ENCODE results near the gene DLG2.
"Not testable (repeated sequence)": the region's sequence is repeated elsewhere in the genome, so short reads cannot be mapped to it uniquely, and the experiment has no call there.

Gene DLG2

GRCh38 chr11:85114786-85115185 is 512.4 kb downstream of the DLG2 start:
- no peak for DNase-seq (ENCODE audit: low read depth)

- DNase-seq (ENCODE audit: low read depth), result not testable (repeated sequence)
These were observed 516.9 kb downstream of the DLG2 start for GRCh38 chr11:85110246-85110645.

- DNase-seq (ENCODE audit: low read depth), result no peak
These were observed 518.0 kb downstream of the DLG2 start for GRCh38 chr11:85109141-85109540.

- no peak for DNase-seq (ENCODE audit: low read depth)
These were observed 521.3 kb downstream of the DLG2 start for GRCh38 chr11:85105868-85106267.

- no peak for DNase-seq (ENCODE audit: low read depth)
These were observed 527.6 kb downstream of the DLG2 start for GRCh38 chr11:85099522-85099921.

- DNase-seq (ENCODE audit: low read depth), result no peak
These were observed 528.1 kb downstream of the DLG2 start for GRCh38 chr11:85098996-85099395.

- no peak for DNase-seq (ENCODE audit: low read depth)
These were observed 530.2 kb downstream of the DLG2 start for GRCh38 chr11:85096939-85097338.

GRCh38 chr11:85095239-85095638 is 531.9 kb downstream of the DLG2 start:
- no peak for DNase-seq (ENCODE audit: low read depth)

GRCh38 chr11:85094795-85095194 is 532.3 kb downstream of the DLG2 start:
- no peak for DNase-seq (ENCODE audit: low read depth)

GRCh38 chr11:85089654-85090053 is 537.5 kb downstream of the DLG2 start:
- no peak for DNase-seq (ENCODE audit: low read depth)

GRCh38 chr11:85088286-85088685 is 538.9 kb downstream of the DLG2 start:
- no peak for DNase-seq (ENCODE audit: low read depth)

GRCh38 chr11:85086504-85087284 is 540.5 kb downstream of the DLG2 start:
- DNase-seq (ENCODE audit: low read depth), result no peak

- no peak for DNase-seq (ENCODE audit: low read depth)
These were observed 550.4 kb downstream of the DLG2 start for GRCh38 chr11:85076535-85077330.

GRCh38 chr11:85062659-85063058 is 564.5 kb downstream of the DLG2 start:
- DNase-seq (ENCODE audit: low read depth), result no peak

GRCh38 chr11:85052636-85053035 is 574.5 kb downstream of the DLG2 start:
- DNase-seq (ENCODE audit: low read depth), result no peak

GRCh38 chr11:85048801-85049200 is 578.3 kb downstream of the DLG2 start:
- no peak for DNase-seq (ENCODE audit: low read depth)

GRCh38 chr11:85045716-85046115 is 581.4 kb downstream of the DLG2 start:
- no peak for DNase-seq (ENCODE audit: low read depth)

GRCh38 chr11:85044911-85045310 is 582.2 kb downstream of the DLG2 start:
- no peak for DNase-seq (ENCODE audit: low read depth)

- no peak for DNase-seq (ENCODE audit: low read depth)
These were observed 584.8 kb downstream of the DLG2 start for GRCh38 chr11:85042361-85042760.

GRCh38 chr11:85040166-85040565 is 587.0 kb downstream of the DLG2 start:
- DNase-seq (ENCODE audit: low read depth), result no peak

- DNase-seq (ENCODE audit: low read depth), result no peak
These were observed 597.2 kb downstream of the DLG2 start for GRCh38 chr11:85029964-85030363.

GRCh38 chr11:85028329-85029101 is 598.6 kb downstream of the DLG2 start:
- no peak for DNase-seq (ENCODE audit: low read depth)

- no peak for DNase-seq (ENCODE audit: low read depth)
These were observed 599.8 kb downstream of the DLG2 start for GRCh38 chr11:85027346-85027745.

Measured in T follicular helper cell (primary cell).